ENCODE measurements around the gene BID.

DNA sequence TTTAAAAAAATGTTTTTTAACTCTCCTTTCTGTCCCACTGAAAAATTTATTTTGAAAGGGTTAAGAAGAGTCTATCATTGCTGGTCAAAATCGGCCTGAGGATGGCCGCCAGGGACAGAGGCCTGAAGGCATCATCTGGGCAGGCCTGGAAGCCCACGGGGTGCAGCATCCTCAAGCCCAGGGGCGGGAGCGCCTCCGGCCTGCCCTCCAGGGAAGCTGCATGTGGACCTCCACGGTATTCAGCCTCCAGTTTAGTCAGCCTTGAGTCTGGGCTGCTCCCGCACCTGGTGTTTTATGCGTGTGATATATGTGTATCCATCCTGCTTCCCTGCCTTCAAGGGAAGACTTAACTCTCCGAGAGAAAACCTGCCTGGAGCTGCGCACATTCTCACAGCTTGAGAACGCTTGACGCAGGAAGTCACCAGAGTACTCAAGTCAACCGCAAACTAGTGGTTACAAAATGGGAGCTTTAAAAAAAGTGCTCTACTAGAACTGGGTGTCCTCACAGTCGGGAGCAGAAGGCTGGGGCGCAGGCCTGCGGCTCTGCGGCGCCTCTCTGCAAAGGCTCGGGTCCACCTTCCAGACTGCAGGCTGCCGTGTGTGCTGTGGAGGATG lies 13.6 kb upstream of the BID start:
- TF ChIP-seq CTCF (IDR thresholded peaks at IDR 0.05 in 4 of 5, conservative IDR thresholded peaks at IDR 0.05 in 1 of 5): no peak
- TF ChIP-seq POLR2A (IDR thresholded peaks at IDR 0.05): no peak

Measured in gastrocnemius medialis (tissue), 4 donors.